WTC11 (cell line): Measurements from ENCODE around the gene LEAP2. TPM values are rescaled to one million over a fixed set of nuclear protein-coding genes. Genes with fewer than 3 reads are reported as not detected.

Experiments used
- ATAC-seq: fragments of 200-7000 bp; cut with Tn5 transposase; 2 replicates; pipeline ENCODE4 v1.10.0; 2021; ENCODE audit warnings: mild to moderate bottlenecking, moderate library complexity
- CTCF ChIA-PET: fragments of 300-600 bp; sonication (Branson Sonifier 250); formaldehyde crosslinking; loops from one replicate; lab custom pipeline; 2021; ENCODE audit warnings: antibody characterized with exemption; lab: Charles Lee
- POLR2A ChIA-PET: fragments of 350-600 bp; sonication (Branson Sonifier 250); formaldehyde crosslinking; loops from one replicate; lab custom pipeline; 2021; ENCODE audit warnings: antibody characterized with exemption; lab: Charles Lee
- DNase-seq: peaks from one replicate; pipeline ENCODE4 v3.0.0; 2021; ENCODE audit warnings: low spot score
- H3K27ac Mint-ChIP-seq: 2 replicates; pipeline ENCODE4 v1.8.0; 2021; ENCODE audit warnings: mixed read lengths
- H3K27me3 Mint-ChIP-seq: 2 replicates; pipeline ENCODE4 v1.8.0; 2021; ENCODE audit warnings: low read depth, mild to moderate bottlenecking, moderate library complexity, mixed read lengths
- H3K36me3 Mint-ChIP-seq: 2 replicates; pipeline ENCODE4 v1.8.0; 2021; ENCODE audit warnings: mixed read lengths
- H3K4me1 Mint-ChIP-seq: 2 replicates; pipeline ENCODE4 v1.8.0; 2022; ENCODE audit warnings: mixed read lengths
- H3K4me3 Mint-ChIP-seq: 2 replicates; pipeline ENCODE4 v1.8.0; 2021; ENCODE audit warnings: mild to moderate bottlenecking, moderate library complexity, mixed read lengths
- H3K9me3 Mint-ChIP-seq: 2 replicates; pipeline ENCODE4 v1.8.0; 2021; ENCODE audit warnings: mixed read lengths
- AR ChIP-seq: fragments of 250-450 bp; sonication (Bioruptor Pico); IDR thresholded peaks from 2 replicates; pipeline ENCODE4 v1.9.0; 2021; ENCODE audit warnings: mild to moderate bottlenecking
- ATF2 ChIP-seq: sonication (generic); formaldehyde crosslinking; IDR thresholded peaks from 2 replicates; pipeline ENCODE4 v1.8.1; 2022; ENCODE audit warnings: low read depth, missing genetic modification reagents, borderline replicate concordance
- ATF3 ChIP-seq: sonication (generic); formaldehyde crosslinking; conservative IDR thresholded peaks from 2 replicates; pipeline ENCODE4 v1.8.1; 2022; ENCODE audit warnings: mild to moderate bottlenecking, missing genetic modification reagents
- CDX4 ChIP-seq: fragments of 250-450 bp; sonication (Bioruptor Pico); IDR thresholded peaks from 2 replicates; pipeline ENCODE4 v1.9.0; 2021; ENCODE audit warnings: moderate library complexity, mild to moderate bottlenecking, inconsistent platforms, borderline replicate concordance
- E2F1 ChIP-seq: sonication (generic); formaldehyde crosslinking; IDR thresholded peaks from 2 replicates; pipeline ENCODE4 v1.8.0; 2022; ENCODE audit warnings: mild to moderate bottlenecking, missing genetic modification reagents
- ELF4 ChIP-seq: sonication (generic); formaldehyde crosslinking; IDR thresholded peaks from 2 replicates; pipeline ENCODE4 v1.8.1; 2022; ENCODE audit warnings: low read depth, mild to moderate bottlenecking, moderate library complexity, missing genetic modification reagents
- EMX1 ChIP-seq: fragments of 250-450 bp; sonication (Bioruptor Pico); IDR thresholded peaks from 2 replicates; pipeline ENCODE4 v1.8.0; 2021; ENCODE audit warnings: mild to moderate bottlenecking
- JUN ChIP-seq: sonication (generic); formaldehyde crosslinking; IDR thresholded peaks from 2 replicates; pipeline ENCODE4 v1.8.0; 2023; ENCODE audit warnings: mild to moderate bottlenecking, missing genetic modification reagents
- MAX ChIP-seq: sonication (generic); formaldehyde crosslinking; IDR thresholded peaks from 2 replicates; pipeline ENCODE4 v1.8.0; 2022; ENCODE audit warnings: mild to moderate bottlenecking, missing genetic modification reagents
- NFYB ChIP-seq: sonication (generic); formaldehyde crosslinking; conservative IDR thresholded peaks from 2 replicates; pipeline ENCODE4 v1.8.0; 2022; ENCODE audit warnings: low read depth, missing genetic modification reagents
- NR1H2 ChIP-seq: sonication (generic); formaldehyde crosslinking; IDR thresholded peaks from 2 replicates; pipeline ENCODE4 v1.9.0; 2021; ENCODE audit warnings: mild to moderate bottlenecking, moderate library complexity, missing genetic modification reagents
- PREB ChIP-seq: sonication (generic); formaldehyde crosslinking; IDR thresholded peaks from 2 replicates; pipeline ENCODE4 v1.8.1; 2022; ENCODE audit warnings: mild to moderate bottlenecking, missing genetic modification reagents, moderate library complexity, borderline replicate concordance
- PRRX2 ChIP-seq: fragments of 250-450 bp; sonication (Bioruptor Pico); IDR thresholded peaks from 2 replicates; pipeline ENCODE4 v1.8.0; 2021; ENCODE audit warnings: mild to moderate bottlenecking
- RELA ChIP-seq: sonication (generic); formaldehyde crosslinking; IDR thresholded peaks from 2 replicates; pipeline ENCODE4 v1.8.1; 2022; ENCODE audit warnings: missing genetic modification reagents, mild to moderate bottlenecking, borderline replicate concordance
- SMAD4 ChIP-seq: sonication (generic); formaldehyde crosslinking; IDR thresholded peaks from 2 replicates; pipeline ENCODE4 v1.8.0; 2022; ENCODE audit warnings: mild to moderate bottlenecking, missing genetic modification reagents
- SOX15 ChIP-seq: fragments of 250-450 bp; sonication (Bioruptor Pico); IDR thresholded peaks from 2 replicates; pipeline ENCODE4 v1.9.0; 2021; ENCODE audit warnings: mild to moderate bottlenecking
- USF1 ChIP-seq: sonication (generic); formaldehyde crosslinking; IDR thresholded peaks from 2 replicates; pipeline ENCODE4 v1.8.0; 2022; ENCODE audit warnings: mild to moderate bottlenecking, missing genetic modification reagents
- ZNF396 ChIP-seq: fragments of 250-450 bp; sonication (Bioruptor Pico); IDR thresholded peaks from 2 replicates; pipeline ENCODE4 v1.8.0; 2021; ENCODE audit warnings: mild to moderate bottlenecking, moderate library complexity, borderline replicate concordance
- total RNA-seq: library from RNA; stranded (reverse); gene quantifications from 3 replicates; pipeline ENCODE4 v1.2.3, GENCODE V29; 2021

LEAP2 gene
- total RNA-seq, 1 experiment from 2014 or later: 2.0 TPM

GRCh38 chr5:132841305-132841704 lies 32.2 kb upstream of the LEAP2 start:
- DNase-seq: no peak

More at GRCh38 chr5:132841305-132841704, 32.2 kb upstream of the LEAP2 start:
- Mint-ChIP-seq H3K4me3 (no peak overlapping the region), H3K9me3 (no peaks in the 10 kb centered on the region), H3K4me1 (no peaks in the 10 kb centered on the region), H3K27ac (no peak overlapping the region), H3K27me3 (no peaks in the 10 kb centered on the region), H3K36me3 (no peaks in the 10 kb centered on the region)
- POLR2A ChIA-PET: no interaction called here
- CTCF ChIA-PET: interaction anchor here (0.7 to 0.8 kb wide), 2 partner anchors 21 to 23 kb away, joined by 3 to 7 read pairs; no protein-coding TSS in a partner anchor
- TF ChIP-seq E2F1 (CRISPR knock-in tag) (no peak), AR (no peak), SOX15 (no peak), ATF2 (CRISPR knock-in tag) (no peak), PRRX2 (CRISPR knock-in tag) (no peak), SMAD4 (CRISPR knock-in tag) (no peak), EMX1 (CRISPR knock-in tag) (no peak), JUN (CRISPR knock-in tag) (no peak), ATF3 (no peak), ELF4 (no peak), NR1H2 (CRISPR knock-in tag) (no peak), USF1 (no peak), CDX4 (CRISPR knock-in tag) (no peak), MAX (CRISPR knock-in tag) (no peak), NFYB (no peak), PREB (no peak), ZNF396 (CRISPR knock-in tag) (no peak), RELA (CRISPR knock-in tag) (no peak)
- ATAC-seq: no peak
